Jurkat, Clone E6-1 (cell line): ENCODE results near the gene UNC45B.
"Not testable (repeated sequence)": the region's sequence is repeated elsewhere in the genome, so short reads cannot be mapped to it uniquely, and the experiment has no call there.

ENCODE experiments used
- DNase-seq: peaks from one replicate; pipeline ENCODE4 v3.0.0-alpha.2; 2011; ENCODE audit warnings: low read depth, low spot score
- H3K4me3 ChIP-seq: 2 replicates; pipeline ENCODE4 v1.5.1; 2011; ENCODE audit warnings: mild to moderate bottlenecking, low read length, control low read depth, moderate library complexity

UNC45B gene

DNA sequence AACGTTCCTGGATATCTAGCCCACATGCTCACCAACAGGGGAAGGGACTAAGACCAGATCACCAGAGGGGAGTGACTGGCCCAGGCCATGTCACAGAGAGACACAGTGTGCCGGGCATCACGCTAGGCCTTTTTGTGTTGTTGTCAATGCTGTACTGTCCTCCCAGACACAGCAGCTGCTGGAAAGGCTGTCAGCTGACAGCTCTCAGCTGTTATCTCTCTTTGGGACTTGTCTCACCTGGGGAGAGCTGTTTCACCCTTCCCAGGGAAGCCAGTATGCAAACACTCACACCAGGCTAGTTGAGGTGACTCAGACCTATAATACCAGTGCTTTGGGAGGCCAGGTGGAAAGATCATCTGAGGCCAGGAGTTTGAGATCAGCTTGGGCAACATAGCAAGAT is 19.4 kb downstream of the UNC45B start:
- no peak overlapping the region for H3K4me3 ChIP-seq
- DNase-seq, result no peak

GRCh38 chr17:35167666-35168065 is 20.0 kb downstream of the UNC45B start:
- DNase-seq, result no peak
- no peak overlapping the region for H3K4me3 ChIP-seq

DNA sequence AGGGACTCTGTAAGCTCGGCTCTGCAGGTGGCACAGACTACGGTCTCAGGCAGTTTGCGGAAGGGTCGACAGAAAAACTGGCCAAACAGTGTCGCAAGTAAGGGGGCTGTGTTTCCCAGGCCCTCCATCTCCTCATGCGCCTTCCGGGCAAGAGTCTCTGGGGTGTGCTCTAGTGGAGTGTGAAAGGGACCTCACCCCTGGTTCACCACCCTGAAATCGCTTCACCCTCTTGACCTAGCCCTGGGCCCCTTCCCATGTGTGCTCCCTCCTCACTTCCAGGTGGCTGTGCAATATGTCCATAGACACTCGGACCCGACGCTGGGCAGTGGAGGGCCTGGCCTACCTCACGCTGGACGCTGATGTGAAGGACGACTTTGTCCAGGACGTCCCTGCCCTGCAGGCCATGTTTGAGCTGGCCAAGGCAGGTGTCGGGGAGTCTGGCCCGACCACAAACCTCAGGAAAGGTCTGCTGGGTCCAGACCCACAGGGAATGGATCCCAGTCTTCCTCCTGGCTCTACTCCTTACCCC is 22.3 kb downstream of the UNC45B start:
- no peak overlapping the region for H3K4me3 ChIP-seq
- DNase-seq, result no peak

DNA sequence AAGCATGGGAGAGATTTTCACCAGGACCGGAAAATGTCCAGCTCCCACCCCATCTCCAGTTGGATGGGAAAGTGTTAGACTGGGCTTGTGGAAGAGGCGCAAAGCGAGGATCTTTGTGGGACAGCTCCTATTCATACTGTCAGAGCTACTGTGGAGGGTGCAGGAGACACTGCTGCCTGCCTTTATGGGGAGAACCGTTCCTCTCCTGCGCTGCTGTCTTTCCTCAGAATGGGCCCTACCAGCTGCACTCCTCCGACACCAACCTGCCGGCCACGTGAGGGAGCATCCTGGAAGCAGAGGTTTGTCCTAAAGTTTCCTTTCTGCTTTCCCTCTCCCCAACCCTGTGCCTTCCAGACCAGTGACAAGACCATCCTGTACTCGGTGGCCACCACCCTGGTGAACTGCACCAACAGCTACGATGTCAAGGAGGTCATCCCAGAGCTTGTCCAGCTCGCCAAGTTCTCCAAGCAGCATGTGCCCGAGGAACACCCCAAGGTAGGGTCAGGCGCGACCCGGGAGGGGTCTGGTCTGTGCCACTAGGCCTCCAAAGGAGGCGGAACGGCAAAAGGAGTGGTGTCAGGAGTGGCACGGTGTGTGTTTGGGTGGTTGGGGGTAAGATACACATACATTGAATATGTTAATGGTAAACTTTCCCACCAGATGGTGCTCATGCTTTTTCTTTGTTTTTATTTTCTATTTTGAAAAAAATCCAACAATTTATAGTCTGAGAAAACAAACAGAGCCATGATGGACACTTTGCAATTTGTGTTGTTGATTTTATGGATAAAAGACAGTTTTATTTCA is 23.6 kb downstream of the UNC45B start:
- no peak overlapping the region for H3K4me3 ChIP-seq
- no peak for DNase-seq

- no peak overlapping the region for H3K4me3 ChIP-seq
- no peak for DNase-seq
Observed at GRCh38 chr17:35171834-35172233, 24.2 kb downstream of the UNC45B start.

- DNase-seq, H3K4me3 ChIP-seq: not testable (repeated sequence)
Observed at GRCh38 chr17:35172321-35172720, 24.7 kb downstream of the UNC45B start.

- no peak for DNase-seq
- no peak overlapping the region for H3K4me3 ChIP-seq
Observed at GRCh38 chr17:35174835-35175334, 27.3 kb downstream of the UNC45B start.

DNA sequence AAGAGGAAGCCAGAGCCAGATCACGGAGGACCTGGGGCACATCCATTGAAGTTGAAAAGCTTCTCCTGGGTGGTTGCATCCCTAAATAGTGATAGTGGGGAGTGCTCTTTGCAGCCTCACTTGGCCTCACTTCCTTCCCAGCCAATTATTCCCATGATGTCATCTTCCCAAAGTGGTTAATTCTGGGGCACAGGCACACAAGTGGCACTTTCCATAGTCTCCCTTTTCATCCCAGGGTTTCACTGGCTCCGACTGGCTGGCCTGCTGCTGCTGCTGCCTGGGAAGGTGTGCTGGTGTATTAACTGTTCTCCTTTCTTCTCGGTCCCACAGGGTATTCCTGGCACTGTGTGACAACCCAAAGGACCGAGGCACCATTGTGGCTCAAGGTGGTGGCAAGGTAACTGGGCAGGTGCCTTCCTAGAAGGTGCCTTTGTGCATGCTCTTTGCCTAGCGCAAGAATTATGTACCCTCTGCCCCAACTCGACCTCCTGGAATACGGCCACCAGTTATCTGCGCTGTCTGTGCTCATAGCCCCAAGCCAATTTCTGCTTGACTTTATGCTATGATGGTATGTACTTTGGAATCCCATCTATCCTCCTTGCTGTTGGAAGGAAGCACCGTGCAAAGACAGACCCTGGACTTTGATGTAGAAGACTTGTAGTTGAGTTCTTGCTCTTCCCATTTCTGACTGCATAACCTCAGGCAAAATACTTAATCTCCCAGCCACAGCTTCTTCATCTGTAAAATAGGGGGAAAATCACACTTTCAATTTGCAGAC is 28.2 kb downstream of the UNC45B start:
- DNase-seq, result no peak

DNA sequence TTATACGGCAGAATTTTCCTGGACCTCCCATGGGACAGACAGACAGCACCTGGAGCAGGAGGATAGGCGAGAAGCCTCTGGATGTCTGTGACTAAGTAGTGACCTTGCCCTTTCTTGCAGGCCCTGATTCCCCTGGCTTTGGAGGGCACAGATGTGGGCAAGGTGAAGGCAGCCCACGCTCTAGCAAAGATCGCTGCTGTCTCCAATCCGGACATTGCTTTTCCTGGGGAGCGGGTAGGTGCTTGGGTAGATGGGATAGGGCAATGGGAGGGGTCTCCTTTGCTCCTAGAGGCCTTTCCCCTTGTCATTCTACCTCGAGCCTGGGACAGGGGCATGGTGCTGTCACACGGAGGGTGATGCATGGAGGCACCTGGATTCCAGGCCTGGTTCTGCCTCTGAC is 29.3 kb downstream of the UNC45B start:
- H3K4me3 ChIP-seq, result no peak overlapping the region
- DNase-seq, result no peak

More for the DNA sequence above, 28.2 kb downstream of the UNC45B start:
- no peak overlapping the region for H3K4me3 ChIP-seq

- not testable (repeated sequence) for DNase-seq, H3K4me3 ChIP-seq
Observed at GRCh38 chr17:35179379-35179778, 31.8 kb downstream of the UNC45B start.

GRCh38 chr17:35183332-35183731 is 35.7 kb downstream of the UNC45B start:
- no peak for DNase-seq
- no peak overlapping the region for H3K4me3 ChIP-seq

DNA sequence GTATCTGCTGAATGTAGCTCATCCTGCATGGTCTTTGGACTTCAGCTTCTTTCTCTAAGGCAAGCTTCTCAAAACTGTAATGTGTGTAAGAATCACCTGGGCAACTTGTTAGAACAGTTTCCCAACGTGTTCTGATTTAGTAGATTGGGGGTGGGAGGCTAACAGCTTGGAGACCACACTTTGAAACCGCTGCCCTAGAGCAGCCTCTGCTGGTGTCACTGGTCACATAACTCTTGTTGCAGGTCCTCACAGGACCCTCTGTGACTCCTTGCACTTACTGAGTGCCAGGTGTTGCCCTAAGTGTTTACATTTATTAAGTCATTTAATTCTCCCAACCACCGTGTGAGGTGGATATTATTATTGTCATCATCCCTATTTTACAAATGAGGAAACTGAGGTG is 36.7 kb downstream of the UNC45B start:
- H3K4me3 ChIP-seq, result no peak overlapping the region
- no peak for DNase-seq

- H3K4me3 ChIP-seq, result no peak overlapping the region
- DNase-seq, result no peak
Observed at GRCh38 chr17:35185849-35186248, 38.2 kb downstream of the UNC45B start.

- no peak overlapping the region for H3K4me3 ChIP-seq
- no peak for DNase-seq
Observed at GRCh38 chr17:35187481-35187880, 39.9 kb downstream of the UNC45B start.

DNA sequence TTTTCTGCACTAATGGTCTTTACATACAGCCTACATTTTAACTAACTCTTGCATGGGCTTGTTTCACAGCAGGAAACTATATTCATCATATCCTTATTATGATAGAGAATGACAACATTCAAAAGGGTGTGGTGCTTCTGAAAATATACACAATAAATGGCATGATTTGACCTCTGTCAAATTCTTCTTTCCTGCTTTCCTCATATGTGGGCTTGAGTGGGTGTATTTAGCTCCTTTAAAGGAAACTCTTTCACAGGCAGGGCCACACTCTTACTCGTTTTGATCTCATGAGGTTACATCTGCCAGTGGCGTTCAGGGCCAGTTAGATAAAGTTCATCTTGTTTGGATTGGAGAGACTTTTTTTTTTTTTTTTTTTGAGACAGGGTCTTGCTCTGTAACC is 40.5 kb downstream of the UNC45B start:
- H3K4me3 ChIP-seq, result no peak overlapping the region
- DNase-seq, result no peak

- DNase-seq, result no peak
- no peak overlapping the region for H3K4me3 ChIP-seq
Observed at GRCh38 chr17:35189291-35189690, 41.7 kb downstream of the UNC45B start.

DNA sequence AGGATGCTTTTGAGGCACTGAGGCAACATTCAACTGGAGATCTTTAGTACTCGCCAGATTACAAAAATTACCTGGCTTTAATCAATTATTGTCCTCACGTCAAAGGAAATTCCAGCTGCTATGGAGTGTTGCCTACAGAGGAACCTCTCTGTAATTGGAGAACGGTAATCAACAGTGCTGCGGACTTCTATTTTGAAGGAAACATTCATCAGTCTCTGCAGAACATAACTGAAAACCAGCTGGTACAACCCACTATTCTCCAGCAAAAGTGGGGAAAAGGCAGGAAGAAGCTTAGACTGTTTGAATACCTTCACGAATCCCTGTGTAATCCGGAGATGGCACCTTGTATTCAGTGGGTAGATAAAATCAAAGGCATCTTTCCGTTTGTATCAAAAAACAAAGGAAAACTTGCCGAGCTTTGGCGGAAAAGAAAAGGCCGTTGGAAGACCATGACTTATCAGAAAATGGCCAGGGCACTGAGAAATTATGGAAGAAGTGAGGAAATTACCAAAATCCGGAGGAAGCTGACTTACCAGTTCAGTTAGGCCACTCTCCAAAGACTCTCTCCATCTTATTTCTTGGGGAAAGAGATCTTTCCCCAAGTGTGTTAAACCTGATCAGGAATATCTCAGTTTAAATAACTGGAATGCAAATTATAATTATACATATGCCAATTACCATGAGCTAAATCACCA is 43.5 kb downstream of the UNC45B start:
- DNase-seq, result no peak

GRCh38 chr17:35192708-35193107 is 45.1 kb downstream of the UNC45B start:
- DNase-seq, result no peak

More for the DNA sequence above, 43.5 kb downstream of the UNC45B start:
- H3K4me3 ChIP-seq, result no peak overlapping the region

DNA sequence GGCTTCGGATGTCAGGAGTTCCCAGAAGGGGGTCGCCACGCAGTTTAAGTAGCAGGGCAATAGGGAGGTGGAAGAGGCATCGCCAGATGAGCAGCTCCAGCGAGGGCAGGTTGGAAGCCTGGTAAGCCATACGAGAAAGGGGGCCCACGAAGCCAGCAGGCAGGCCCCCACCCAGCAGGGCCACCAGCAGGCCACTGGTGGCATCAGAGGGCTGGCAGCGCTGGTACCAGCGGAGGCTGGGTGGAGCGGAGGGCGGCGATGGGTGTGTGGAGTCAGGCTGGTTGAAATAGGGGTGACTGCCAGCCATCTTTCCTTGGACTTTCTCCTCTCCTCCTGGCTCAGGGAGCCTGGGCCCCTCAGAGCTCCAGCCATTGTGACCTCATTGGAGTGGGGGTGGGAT is 46.4 kb downstream of the UNC45B start, which contains the start of gene SLC35G3:
SLC35G3 (minus strand) TSS at position 393 of the 400 bp plus-strand sequence; CDS start at position 307, 86 bp downstream.
- DNase-seq, H3K4me3 ChIP-seq: not testable (repeated sequence)

More at GRCh38 chr17:35192708-35193107, 45.1 kb downstream of the UNC45B start:
- no peak overlapping the region for H3K4me3 ChIP-seq
